GM21576 (cell line): ENCODE measurements around the gene STAT5B.
A peak's percentile ranks its signal among the peaks of the same experiment; 100 is the strongest.

Source experiments
- ATAC-seq: cut with Tn5 transposase; IDR thresholded peaks from one replicate; pipeline ENCODE4 v1.9.1; 2021; ENCODE audit warnings: mild to moderate bottlenecking, moderate library complexity; ENCODE audit not compliant: unreplicated experiment

The STAT5B gene

GRCh38 chr17:42182927-42183734 lies 93.1 kb downstream of the STAT5B start:
- no peak for ATAC-seq

DNA sequence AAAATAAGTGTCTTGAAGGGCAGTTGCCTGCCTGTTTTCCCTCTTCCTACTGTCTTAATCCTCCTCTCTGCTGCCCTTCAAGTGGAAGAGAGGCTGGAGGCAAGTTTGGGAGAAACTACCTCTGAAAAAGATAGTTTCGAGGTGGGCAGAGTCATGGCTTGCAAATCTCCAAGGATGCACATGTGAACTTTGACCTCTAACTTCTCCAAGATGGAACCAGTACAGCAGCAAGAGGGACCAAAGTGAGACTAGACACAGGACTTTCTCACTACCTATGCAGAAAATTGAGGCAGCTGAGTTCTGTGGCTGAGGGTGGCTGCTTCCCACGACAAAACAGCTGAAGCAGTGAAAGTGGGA lies 94.4 kb downstream of the STAT5B start:
- ATAC-seq = no peak

GRCh38 chr17:42180922-42181850 lies 95.0 kb downstream of the STAT5B start, which contains the start of gene KCNH4:
TSS of gene KCNH4 (minus strand) at chr17:42181142. CDS start at chr17:42180945, 197 bp downstream.
- ATAC-seq = peak; percentile 42

- ATAC-seq = no peak
These were observed 95.7 kb downstream of the STAT5B start for GRCh38 chr17:42180411-42180921.

- no peak for ATAC-seq
These were observed 96.2 kb downstream of the STAT5B start for GRCh38 chr17:42179911-42180410.

DNA sequence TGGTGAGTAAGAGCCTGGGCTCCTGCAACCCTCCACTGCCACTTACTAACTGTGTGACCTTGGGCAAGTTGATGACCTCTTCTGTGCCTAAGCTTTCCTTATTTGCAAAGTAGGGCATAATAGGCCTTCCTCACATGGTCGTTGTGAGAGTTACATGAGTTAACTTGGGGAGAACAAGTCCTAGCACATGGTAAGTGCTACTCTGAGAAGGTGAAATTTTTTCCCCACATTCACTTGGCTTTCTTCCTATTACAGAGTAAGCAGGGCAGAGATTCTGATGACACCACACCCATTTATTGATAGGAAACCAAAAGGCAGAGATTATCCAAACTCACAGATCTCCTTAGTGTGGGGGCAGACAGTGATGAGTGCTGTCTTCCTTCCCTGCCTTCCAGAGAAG lies 96.9 kb downstream of the STAT5B start:
- ATAC-seq = no peak

DNA sequence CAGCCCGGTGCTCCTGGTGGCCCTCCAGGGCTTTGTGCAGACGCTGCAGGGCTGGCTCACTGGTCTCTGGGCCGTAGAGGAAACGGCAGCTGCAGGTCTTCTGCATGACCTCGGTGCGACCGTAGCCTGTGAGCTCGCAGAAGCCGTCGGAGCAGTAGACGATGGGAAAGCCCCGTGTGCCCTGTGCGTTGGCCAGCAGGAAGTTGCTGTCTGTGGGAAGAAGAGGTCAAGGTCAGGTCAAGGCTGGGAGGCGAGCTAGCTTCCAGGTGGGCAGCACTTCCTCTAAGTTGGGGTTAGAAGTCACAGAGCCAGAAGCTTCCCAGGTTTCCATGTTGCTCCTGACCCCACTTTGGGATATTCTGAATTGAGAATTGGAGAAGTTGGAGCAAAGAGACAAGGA lies 97.4 kb downstream of the STAT5B start:
- no peak for ATAC-seq

DNA sequence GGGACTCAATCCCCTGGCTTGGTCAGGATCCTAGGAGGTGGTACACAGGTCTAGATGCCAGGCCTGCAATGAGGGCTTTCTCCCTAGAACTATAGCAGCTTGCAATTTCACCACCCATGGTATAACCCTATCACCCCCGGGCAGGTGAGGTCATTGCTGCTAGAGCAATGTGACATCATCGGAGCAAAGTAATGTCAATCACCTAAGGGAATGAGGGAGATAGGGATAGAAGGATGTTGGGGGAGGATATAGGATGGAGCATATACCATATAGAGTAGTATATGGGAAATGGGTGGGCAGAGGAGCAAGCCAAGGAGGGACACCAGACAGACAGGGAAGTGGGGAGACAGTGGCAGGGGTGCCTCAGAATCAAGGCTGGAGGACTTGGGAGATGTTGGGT lies 98.5 kb downstream of the STAT5B start:
- no peak for ATAC-seq

DNA sequence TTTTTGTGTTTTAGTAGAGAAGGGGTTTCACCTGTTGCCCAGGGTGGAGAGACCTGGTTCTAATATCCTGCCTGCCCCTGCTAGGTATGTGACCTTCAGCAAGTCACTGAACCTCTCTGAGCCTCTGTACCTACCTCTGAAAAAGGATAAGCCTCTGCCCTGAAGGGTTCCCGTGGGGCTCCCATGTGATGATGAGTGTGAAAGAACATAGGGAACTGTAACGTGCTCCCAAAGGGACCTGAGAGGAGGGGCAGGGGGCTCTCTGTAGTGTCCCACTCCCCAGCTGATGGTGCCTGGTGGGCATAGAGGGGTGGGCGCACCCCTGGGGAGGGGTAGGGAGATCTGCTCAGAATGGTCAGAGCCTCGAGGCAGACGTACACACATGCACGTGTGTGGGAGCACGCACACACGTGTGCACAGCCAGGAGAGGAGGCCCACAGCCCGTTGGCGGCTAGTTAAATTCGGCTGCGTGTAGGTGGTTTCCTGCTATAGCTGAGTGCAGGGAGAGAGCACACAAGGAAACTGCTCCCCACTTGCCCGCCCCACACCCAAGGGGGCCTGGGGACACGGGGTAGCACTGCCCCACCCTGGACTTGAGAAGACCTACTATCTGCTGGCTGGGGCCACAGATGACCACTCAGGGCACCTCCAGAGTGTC lies 101.9 kb downstream of the STAT5B start:
- no peak for ATAC-seq

DNA sequence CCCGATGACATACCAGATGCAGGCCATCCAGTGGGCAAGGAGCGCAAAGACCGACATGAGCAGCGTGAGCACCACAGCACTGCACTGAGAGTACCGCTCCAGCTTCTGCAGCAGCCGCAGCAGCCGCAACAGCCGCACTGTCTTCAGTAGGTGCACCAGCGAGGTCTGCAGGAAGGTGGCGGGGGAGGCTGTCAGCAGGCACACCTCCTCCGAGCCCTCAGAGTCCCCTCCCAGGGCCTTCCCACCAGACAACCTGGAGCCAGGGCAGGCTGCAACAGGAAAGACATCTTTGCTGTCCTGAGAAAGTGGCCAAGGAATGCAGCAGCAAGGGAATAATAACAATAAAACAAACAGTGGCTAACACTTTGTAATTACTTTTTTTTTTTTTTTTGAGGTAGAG lies 104.4 kb downstream of the STAT5B start:
- no peak for ATAC-seq

GRCh38 chr17:42169351-42169750 lies 106.8 kb downstream of the STAT5B start:
- no peak for ATAC-seq

DNA sequence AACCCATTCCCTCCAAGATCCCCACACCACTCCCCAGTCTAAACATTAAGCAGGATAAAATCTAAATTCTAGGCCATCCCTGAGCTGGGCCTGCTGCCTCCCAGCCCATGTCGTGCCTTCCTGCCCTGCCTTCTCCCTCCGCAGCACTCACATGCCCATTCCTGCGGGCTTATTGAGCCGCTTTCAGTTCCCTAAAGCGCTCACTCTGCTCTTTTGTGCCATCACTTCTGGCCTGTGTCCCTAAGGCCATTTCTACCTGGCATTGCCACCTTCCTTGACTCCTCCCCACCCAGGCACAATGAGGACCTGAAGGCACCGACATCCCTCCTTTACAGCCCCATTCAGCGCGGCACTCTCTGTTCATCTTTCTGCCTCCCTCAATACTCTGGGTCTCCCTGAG lies 108.4 kb downstream of the STAT5B start:
- no peak for ATAC-seq

DNA sequence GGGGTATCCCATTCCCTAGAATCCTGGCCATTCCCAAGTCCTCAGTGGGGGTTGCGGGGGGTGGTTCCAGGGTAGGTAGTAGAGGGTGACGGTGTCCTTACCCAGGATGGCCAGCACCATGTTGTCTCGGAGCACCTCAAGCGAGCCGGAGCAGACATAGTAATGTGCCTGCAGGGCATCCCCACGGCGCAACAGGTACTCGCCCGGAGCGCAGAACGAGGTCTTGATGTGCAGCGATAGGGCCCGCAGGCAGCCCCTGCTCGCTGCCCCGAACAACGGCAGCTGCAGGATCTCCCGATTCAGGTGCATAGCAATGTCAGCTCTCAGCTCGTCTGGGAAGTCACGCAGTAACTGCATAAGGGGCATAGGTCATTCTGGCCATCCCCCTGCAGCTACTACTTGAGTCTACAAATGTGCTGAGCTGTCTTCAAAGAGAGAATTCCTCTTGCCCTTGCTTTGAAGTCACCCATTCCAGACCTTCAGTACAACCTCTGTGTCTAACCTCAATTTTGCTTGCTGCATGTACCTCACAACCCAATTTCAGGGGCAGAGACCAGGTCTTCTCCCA lies 109.9 kb downstream of the STAT5B start:
- ATAC-seq = no peak

GRCh38 chr17:42165751-42166150 lies 110.4 kb downstream of the STAT5B start:
- no peak for ATAC-seq

GRCh38 chr17:42163696-42164407 lies 112.3 kb downstream of the STAT5B start:
- no peak for ATAC-seq

DNA sequence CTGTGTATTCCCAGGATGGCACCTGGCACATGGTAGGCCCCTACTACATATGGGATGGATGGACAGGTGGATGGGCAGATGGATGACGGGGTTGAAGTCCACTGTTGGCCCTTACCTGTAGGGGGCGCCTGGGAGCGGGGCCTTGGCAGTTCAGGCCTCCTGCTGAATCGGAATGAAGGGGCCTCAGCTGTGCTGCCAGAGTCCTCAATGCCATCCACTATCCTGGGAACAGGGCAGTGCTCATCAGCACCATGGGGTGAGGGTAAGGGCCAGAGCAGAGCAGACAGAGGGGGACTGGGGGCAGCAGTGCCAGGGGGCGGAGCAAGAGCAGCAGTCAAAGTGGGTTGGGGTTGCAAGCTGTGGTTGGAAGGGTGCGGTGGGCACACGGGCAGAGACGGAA lies 113.1 kb downstream of the STAT5B start:
- no peak for ATAC-seq

DNA sequence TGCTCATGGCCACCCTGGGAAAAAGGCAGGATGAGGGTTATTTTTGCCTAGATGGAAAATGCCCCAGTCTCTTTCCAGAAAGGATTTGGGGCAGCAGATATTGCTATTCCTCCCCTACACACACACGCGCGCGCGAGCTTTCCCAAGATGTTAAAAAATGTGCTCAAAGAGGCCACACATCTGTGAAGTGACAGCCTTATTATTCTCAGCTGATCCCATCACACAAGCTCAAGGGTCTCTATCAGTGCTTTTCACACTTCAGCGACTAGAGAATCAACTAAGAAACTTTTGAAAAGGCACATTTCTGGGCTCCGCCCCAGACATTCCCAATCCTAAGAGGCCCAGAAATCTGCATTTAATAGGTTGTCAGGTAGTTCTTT lies 115.7 kb downstream of the STAT5B start:
- ATAC-seq = no peak

DNA sequence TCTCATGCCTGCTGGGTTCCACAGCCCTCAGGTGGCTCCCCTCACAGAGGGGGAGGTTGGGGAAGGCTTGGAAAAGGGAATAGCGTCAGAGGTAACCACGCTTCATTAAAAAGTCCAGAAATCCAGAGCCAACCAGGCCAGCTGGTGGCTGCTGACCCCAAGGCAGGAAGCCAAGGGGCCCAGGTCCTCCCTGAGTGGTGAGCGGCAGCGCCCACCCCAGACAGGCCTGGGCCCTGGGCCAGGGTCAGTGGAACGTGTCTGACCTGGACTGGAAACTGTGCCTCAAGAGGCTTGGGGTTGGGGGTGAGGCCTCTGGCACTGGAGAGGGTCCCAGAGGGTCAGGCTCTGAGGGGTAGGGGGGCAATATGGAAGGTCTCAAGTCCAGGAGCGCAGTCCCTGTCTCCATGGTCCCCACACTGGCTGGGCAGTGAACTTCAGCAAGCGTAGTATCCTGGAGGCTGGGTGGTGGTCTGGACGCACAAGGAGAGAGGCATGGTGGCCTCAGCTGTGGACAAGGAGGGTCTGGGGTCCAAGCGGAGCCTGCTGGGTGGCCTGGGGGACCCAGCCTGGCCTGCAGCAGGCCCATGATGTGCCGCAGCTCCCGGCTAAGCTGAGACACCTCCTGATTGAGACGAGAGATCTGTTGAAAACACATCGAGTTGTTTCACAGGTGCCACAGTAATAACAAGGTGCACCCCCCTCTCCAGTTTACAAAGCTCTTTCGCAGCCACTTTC lies 116.2 kb downstream of the STAT5B start:
- ATAC-seq = no peak

GRCh38 chr17:42155614-42156045 lies 120.6 kb downstream of the STAT5B start:
- ATAC-seq = no peak
